GM15510 (cell line): ENCODE results near the gene PSD4.

Source experiments
- POLR2A ChIP-seq: IDR thresholded peaks from 3 replicates; pipeline ENCODE4 v1.6.1; 2011; ENCODE audit warnings: borderline replicate concordance; ENCODE audit not compliant: insufficient read length; ENCODE audit errors: extremely low read depth

Gene PSD4

GRCh38 chr2:113182471-113183260, 8.9 kb downstream of the PSD4 start:
- no peak for TF ChIP-seq POLR2A

GRCh38 chr2:113183264-113183663, 9.5 kb downstream of the PSD4 start:
- TF ChIP-seq POLR2A: no peak

GRCh38 chr2:113183703-113184102, 9.9 kb downstream of the PSD4 start:
- TF ChIP-seq POLR2A: no peak

DNA sequence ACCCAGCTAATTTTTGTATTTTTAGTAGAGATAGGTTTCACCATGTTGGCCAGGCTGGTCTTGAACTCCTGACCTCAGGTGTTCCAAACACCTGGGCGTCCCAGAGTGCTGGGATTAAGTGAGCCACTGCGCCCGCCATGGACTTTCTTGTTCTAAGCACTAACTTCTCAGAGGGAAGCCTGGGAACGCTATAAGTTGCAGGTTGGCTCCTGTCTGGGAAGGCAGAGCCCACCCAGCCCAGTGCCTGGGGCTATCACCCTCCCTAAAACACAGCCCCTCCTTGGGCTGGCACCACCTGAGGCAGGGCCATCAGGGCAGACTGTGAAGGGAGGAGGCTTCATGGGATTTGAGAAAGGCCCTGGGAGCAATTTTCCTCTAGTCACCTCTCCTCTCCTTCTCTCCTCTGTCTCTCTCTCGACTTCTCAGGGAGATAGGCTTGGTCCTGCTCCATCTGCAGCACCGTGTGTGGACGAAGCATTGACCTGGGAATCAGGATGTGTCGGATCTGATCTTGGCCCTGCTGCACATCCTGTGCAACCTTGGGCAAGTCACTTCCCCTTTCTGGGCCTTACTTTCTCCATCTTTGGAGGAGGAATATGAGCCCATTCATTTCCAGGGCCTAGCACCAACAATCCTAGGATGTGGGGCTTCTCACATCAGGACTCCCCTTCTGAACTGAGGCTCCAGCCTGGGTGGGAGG, 10.9 kb downstream of the PSD4 start:
- no peak for TF ChIP-seq POLR2A

GRCh38 chr2:113185664-113186432, 12.1 kb downstream of the PSD4 start:
- TF ChIP-seq POLR2A: no peak

GRCh38 chr2:113186433-113186796, 12.6 kb downstream of the PSD4 start:
- no peak for TF ChIP-seq POLR2A

DNA sequence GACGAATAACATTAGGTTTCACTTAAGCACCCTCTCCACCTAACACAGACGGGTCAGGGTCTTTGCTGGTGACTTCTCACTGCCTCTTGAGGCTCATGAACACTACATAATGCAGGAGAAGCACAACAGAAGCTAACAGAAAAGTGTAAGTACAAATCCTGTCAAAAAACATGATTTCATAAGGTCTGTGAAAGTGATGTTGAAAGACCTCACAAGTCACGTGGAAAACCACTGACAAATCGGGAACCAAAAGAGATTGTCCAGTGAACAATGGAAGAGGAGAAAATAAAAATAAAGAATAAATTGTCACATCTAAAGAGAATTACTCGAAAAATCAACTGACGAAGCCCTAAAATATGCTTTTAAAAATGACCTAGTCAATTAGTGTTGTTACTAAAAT, 14.0 kb downstream of the PSD4 start:
- TF ChIP-seq POLR2A: no peak

DNA sequence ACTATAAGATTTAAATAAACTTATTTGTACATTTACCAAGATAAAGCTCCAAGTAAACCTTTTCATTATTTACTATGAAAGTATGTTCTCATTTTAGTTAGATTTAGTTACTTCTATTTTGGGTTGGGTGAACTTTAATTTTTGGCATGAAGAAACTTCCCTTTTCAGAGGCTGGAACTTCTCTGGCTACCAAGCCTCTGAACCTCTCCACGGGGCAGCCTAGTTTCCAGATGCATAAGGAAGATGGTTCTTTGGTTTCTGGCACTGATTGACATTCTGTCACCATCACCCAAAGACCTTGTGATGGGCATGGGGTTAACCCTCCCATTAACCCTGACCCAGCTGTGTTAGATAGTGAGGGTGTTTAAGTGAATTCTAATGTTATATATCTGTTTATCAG, 17.1 kb downstream of the PSD4 start:
- no peak for TF ChIP-seq POLR2A

DNA sequence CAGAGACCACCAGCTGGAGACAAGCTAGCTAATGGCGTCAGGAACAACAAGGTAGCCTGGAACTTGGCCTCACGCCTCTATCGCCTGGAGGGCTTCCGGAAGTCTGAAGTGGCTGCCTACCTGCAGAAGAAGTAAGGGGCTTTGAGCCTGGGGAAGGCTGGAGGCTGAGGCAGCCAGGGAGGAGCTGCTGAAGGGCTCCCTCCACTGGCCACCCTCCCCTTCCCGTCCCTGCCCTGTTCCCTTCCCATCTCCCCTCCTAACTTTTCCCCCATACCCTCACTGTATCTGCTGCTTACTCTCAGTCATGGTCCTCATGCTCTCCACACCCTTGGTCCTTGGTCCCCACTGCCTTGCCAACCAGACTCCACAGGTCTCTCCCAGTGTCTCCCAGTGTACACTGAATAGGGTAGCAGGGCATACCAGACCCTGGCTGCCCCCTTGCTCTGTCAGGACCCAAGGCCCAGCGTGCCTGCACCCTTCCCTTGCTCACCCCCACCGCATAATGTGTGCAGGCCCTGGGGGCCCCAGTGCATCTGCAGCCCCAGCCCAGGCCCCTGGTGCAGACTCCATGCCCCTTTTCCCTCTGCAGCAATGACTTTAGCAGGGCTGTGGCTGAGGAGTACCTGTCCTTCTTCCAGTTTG, 18.8 kb downstream of the PSD4 start:
- TF ChIP-seq POLR2A: no peak

DNA sequence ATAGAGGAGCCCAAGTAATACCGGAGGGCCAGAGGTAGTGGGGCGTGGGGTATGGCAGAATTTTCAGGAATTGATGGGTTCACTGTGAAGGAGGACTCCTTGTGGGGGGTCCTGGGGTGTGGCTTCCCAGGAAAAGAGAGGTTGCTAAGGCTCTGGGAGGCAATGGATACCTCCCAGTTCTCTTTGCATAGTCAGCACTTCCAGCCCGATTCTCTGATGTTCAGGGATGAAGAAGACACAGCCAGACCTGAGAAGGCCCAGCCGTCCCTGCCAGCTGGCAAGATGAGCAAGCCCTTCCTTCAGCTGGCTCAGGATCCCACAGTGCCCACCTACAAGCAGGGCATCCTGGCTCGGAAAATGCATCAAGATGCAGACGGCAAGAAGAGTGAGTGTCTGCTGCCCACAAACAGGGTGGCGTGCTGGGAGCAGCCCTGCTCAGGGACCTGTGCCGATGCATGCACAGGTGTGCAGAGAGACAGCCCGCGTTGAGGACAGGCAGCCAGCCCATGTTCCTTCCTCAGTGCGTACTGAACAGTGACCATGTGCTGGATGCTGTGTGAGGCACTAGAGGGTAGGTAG, 22.2 kb downstream of the PSD4 start:
- TF ChIP-seq POLR2A: no peak

GRCh38 chr2:113196839-113197238, 23.1 kb downstream of the PSD4 start:
- TF ChIP-seq POLR2A: no peak

- no peak for TF ChIP-seq POLR2A
Observed at GRCh38 chr2:113197347-113198047, 23.7 kb downstream of the PSD4 start.

DNA sequence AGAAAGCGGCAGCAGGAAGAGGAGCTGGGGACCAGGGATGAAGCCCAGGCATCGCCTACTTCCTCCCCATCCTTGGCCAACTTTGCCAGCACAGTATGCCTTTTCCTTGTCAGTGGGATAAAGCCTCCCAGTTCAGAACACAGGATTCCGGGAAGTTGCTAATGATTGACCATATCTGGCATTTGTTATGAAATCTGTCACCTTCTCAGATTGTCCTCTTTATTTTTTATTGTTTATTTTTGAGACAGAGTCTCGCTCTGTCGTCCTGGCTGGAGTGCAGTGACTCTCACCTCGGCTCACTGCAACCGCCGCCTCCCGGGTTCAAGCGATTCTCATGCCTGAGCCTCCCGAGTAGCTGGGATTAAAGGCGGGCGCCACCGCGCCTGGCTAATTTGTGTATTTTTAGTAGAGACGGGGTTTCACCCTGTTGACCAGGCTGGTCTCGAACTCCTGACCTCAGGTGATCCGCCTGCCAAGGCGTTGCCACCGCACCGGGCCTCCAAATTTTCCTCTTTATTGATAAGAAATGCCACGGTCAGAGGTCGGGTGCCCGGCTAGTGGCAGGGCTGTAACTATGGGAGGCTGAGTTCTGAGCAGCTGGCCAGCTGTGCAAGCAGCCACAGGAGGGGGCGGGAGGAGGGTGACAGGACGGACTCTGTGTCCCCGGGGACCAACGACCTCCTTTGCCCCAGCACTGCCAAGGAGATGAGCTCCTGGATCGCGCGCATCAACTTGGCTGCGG, 24.4 kb downstream of the PSD4 start:
- TF ChIP-seq POLR2A: no peak
